HTR-8/SVneo (cell line): ENCODE data around the gene CAMK1D.

ENCODE experiments used
- DNase-seq: peaks from one replicate; pipeline ENCODE4 v3.0.0; 2011; ENCODE audit warnings: low spot score, mixed read lengths; ENCODE audit not compliant: insufficient read length
- FAIRE-seq: peaks from 2 replicates; lab custom pipeline; 2011; peaks lifted over from hg19 to GRCh38; lab: Jason Lieb, UNC

CAMK1D gene

GRCh38 chr10:12396567-12396966 lies 47.2 kb downstream of the CAMK1D start:
- DNase-seq (no peak), FAIRE-seq (no peak)

- DNase-seq = no peak
- no peak for FAIRE-seq
Measured at GRCh38 chr10:12397147-12397896, 48.0 kb downstream of the CAMK1D start.

- FAIRE-seq = no peak
- no peak for DNase-seq
Measured at GRCh38 chr10:12397941-12398340, 48.6 kb downstream of the CAMK1D start.

GRCh38 chr10:12400266-12400931 lies 51.1 kb downstream of the CAMK1D start:
- no peak for FAIRE-seq

GRCh38 chr10:12401466-12401865 lies 52.1 kb downstream of the CAMK1D start:
- no peak for FAIRE-seq
- DNase-seq = no peak

More at GRCh38 chr10:12400266-12400931, 51.1 kb downstream of the CAMK1D start:
- DNase-seq = peak; percentile 47

- DNase-seq = no peak
- FAIRE-seq = no peak
Measured at GRCh38 chr10:12403119-12403518, 53.8 kb downstream of the CAMK1D start.

- no peak for FAIRE-seq
- DNase-seq = no peak
Measured at GRCh38 chr10:12405342-12406320, 56.3 kb downstream of the CAMK1D start.

GRCh38 chr10:12406764-12407400 lies 57.5 kb downstream of the CAMK1D start:
- DNase-seq (no peak), FAIRE-seq (no peak)

GRCh38 chr10:12408472-12408871 lies 59.1 kb downstream of the CAMK1D start:
- DNase-seq (no peak), FAIRE-seq (no peak)

GRCh38 chr10:12409161-12409560 lies 59.8 kb downstream of the CAMK1D start:
- FAIRE-seq = no peak
- DNase-seq = no peak

- DNase-seq (no peak), FAIRE-seq (no peak)
Measured at GRCh38 chr10:12409613-12410012, 60.3 kb downstream of the CAMK1D start.

GRCh38 chr10:12412666-12413368 lies 63.5 kb downstream of the CAMK1D start:
- DNase-seq (no peak), FAIRE-seq (no peak)

- FAIRE-seq = peak; percentile 88
- DNase-seq = no peak
Measured at GRCh38 chr10:12413369-12413711, 64.0 kb downstream of the CAMK1D start.

GRCh38 chr10:12414278-12414989 lies 65.1 kb downstream of the CAMK1D start:
- no peak for DNase-seq

GRCh38 chr10:12416344-12417050 lies 67.2 kb downstream of the CAMK1D start:
- no peak for DNase-seq
- FAIRE-seq = no peak

More at GRCh38 chr10:12414278-12414989, 65.1 kb downstream of the CAMK1D start:
- no peak for FAIRE-seq

- FAIRE-seq = no peak
- DNase-seq = no peak
Measured at GRCh38 chr10:12417331-12417730, 68.0 kb downstream of the CAMK1D start.

GRCh38 chr10:12418000-12418399 lies 68.7 kb downstream of the CAMK1D start:
- FAIRE-seq = no peak
- no peak for DNase-seq

GRCh38 chr10:12418725-12419261 lies 69.4 kb downstream of the CAMK1D start:
- FAIRE-seq = no peak
- DNase-seq = no peak
